Skeletal muscle tissue (tissue), 4 donors: ENCODE measurements around the gene ARFRP1. TPM values are rescaled to one million over a fixed set of nuclear protein-coding genes. Genes with fewer than 3 reads are reported as not detected.

Experiments used
- H3K27ac ChIP-seq: one replicate; pipeline ENCODE4 v1.7.0; 2013; ENCODE audit warnings: mild to moderate bottlenecking, low read depth, low read length, inconsistent platforms
- H3K27me3 ChIP-seq, 3 donors: one replicate each; pipeline ENCODE4 v1.7.0; 2013; ENCODE audit warnings: low read length in 3 of 3; ENCODE audit not compliant: control insufficient read depth in 3 of 3, insufficient read depth in 3 of 3
- H3K36me3 ChIP-seq, 3 donors: one replicate each; pipeline ENCODE4 v1.7.0; 2013; ENCODE audit warnings: low read length in 3 of 3; ENCODE audit not compliant: control insufficient read depth in 3 of 3, insufficient read depth in 3 of 3
- H3K4me1 ChIP-seq, 3 donors: one replicate each; pipeline ENCODE4 v1.7.0; 2013; ENCODE audit warnings: low read length in 3 of 3, mild to moderate bottlenecking in 3 of 3; ENCODE audit not compliant: control insufficient read depth in 3 of 3, insufficient read depth in 3 of 3
- H3K4me3 ChIP-seq, 3 donors: one replicate each; pipeline ENCODE4 v1.7.0; 2013; ENCODE audit warnings: low read length in 3 of 3
- H3K9ac ChIP-seq, 3 donors: one replicate each; pipeline ENCODE4 v1.7.0; 2013; ENCODE audit warnings: low read length in 3 of 3, mild to moderate bottlenecking in 3 of 3, moderate library complexity in 2 of 3, low read depth in 1 of 3
- H3K9me3 ChIP-seq, 3 donors: one replicate each; pipeline ENCODE4 v1.7.0; 2013; ENCODE audit warnings: low read length in 3 of 3; ENCODE audit not compliant: control insufficient read depth in 3 of 3
- total RNA-seq: library from RNA; depleted of rRNA; stranded (reverse); fragments of >200 nt; gene quantifications from one replicate; pipeline ENCODE4 v1.2.3, GENCODE V29; 2014
- donor health status: Osteomylitis.

The ARFRP1 gene, protein sequence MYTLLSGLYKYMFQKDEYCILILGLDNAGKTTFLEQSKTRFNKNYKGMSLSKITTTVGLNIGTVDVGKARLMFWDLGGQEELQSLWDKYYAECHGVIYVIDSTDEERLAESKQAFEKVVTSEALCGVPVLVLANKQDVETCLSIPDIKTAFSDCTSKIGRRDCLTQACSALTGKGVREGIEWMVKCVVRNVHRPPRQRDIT
- 13.0 TPM for total RNA-seq

DNA sequence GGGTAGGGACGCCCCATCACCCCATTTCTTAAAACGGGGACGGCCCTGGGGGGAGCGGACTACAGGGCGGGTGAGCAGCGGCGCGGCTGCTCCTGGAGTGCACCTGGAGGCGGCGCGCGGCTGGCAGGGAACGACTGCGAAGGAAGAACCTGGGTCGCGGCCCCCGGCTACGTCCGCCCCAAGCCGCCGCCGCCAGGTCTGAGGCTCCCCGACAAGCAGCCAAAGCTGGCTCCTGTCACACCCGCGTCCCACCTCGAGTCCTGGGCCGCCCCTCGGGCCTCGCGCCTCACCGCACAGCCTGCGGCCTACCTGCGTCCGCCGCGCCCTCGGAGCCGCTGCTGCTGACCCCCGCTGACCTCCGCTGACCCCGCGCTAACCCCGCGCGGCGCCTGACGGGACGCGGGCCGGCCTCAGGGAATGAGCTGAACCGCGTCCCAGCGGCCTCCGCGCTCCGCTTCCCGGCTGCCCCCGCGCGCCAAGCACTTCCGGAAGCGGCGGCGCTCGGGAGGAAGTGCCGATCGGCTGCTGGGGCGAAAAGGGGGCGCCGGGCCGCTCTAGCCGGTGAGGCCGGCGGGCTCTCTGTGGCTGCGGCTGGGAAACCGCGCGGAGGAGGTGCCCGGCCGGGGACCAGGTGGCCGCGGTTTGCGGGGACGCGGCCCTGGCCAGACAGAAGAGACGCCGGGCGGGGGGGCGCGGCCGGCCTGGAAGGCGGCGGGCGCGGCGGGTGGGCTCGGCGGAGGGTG is at the start of gene ARFRP1, which contains the start of gene ZGPAT:
Gene ARFRP1, minus strand, starts transcription at position 419 of the 743 bp plus-strand sequence. CDS start 885 bp downstream, outside the sequence.
Gene ZGPAT, plus strand, starts transcription at position 482 of the 743 bp plus-strand sequence. CDS start 542 bp downstream, outside the sequence.
- Histone ChIP-seq H3K27ac (peak within 1 kb of the TSS; percentile 89), H3K4me1 (peaks cover 23 to 29% (median 25%) of the 10 kb centered on the region in 3 donors), H3K9ac (peak within 1 kb of the TSS; percentile 90 to 94 (median 93)), H3K27me3 (no peaks in the 10 kb centered on the region), H3K36me3 (peaks cover 36 to 50% (median 48%) of the 10 kb centered on the region in 3 donors), H3K4me3 (peak within 1 kb of the TSS; percentile 78 to 89 (median 87)), H3K9me3 (no peaks in the 10 kb centered on the region)

DNA sequence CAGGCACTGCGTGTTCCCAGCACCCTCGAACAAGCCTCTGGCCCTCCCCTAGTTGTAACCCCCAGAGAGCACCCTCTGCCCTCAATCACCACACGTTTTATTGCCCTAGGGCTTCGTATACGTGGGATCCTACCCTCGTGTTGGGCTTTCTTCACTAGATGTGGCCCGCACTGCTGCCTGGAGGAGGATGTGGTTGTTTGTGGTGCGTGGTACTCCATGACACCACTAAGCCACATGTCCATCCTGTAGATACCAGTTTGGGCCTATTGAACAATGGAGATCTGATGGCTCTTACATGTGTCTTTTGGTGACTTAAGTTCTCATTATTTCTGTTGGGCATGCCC is 48.8 kb upstream of the ARFRP1 start:
- Histone ChIP-seq H3K9me3 (no peaks in the 10 kb centered on the region), H3K36me3 (peaks cover 0 to 2% (median 0%) of the 10 kb centered on the region in 3 donors)

GRCh38 chr20:63755933-63756647 is 48.3 kb upstream of the ARFRP1 start:
- no peak overlapping the region for H3K4me3 ChIP-seq
- H3K9me3 ChIP-seq, result no peaks in the 10 kb centered on the region
- H3K36me3 ChIP-seq, result peaks cover 0 to 2% (median 0%) of the 10 kb centered on the region in 3 donors

More for the DNA sequence above, 48.8 kb upstream of the ARFRP1 start:
- Histone ChIP-seq H3K4me1 (no peaks in the 10 kb centered on the region), H3K9ac (no peak overlapping the region), H3K27me3 (no peaks in the 10 kb centered on the region), H3K4me3 (no peak overlapping the region), H3K27ac (no peak overlapping the region)

GRCh38 chr20:63754008-63754407 is 46.2 kb upstream of the ARFRP1 start:
- Histone ChIP-seq H3K9ac (no peak overlapping the region), H3K36me3 (peaks cover 0 to 3% (median 0%) of the 10 kb centered on the region in 3 donors), H3K27me3 (no peaks in the 10 kb centered on the region), H3K27ac (no peak overlapping the region), H3K4me3 (no peak overlapping the region), H3K9me3 (no peaks in the 10 kb centered on the region), H3K4me1 (no peaks in the 10 kb centered on the region)

More at GRCh38 chr20:63755933-63756647, 48.3 kb upstream of the ARFRP1 start:
- Histone ChIP-seq H3K4me1 (no peaks in the 10 kb centered on the region), H3K27me3 (no peaks in the 10 kb centered on the region), H3K9ac (no peak overlapping the region), H3K27ac (no peak overlapping the region)

DNA sequence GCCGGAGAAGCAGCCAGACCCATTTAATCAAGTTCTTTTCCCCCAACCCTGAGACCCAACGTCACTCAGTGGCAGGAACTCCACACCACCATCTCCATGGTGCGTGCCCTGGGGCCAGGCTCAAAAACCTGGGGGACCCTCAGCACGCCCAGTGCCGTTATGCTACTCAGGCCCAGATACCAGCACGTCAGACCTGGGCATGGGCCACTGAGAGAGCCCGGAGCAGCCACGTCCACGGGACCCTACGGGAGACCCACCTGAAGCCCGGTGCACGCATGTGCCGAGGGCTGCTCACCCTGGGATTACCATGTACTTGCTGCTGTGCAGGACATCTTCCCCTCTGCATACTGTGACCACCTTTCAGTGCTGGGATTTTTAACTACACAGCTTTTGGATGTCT is 45.6 kb upstream of the ARFRP1 start:
- no peaks in the 10 kb centered on the region for H3K27me3 ChIP-seq
- no peak overlapping the region for H3K9ac ChIP-seq
- no peaks in the 10 kb centered on the region for H3K4me1 ChIP-seq
- H3K4me3 ChIP-seq, result no peak overlapping the region
- H3K9me3 ChIP-seq, result no peaks in the 10 kb centered on the region
- H3K36me3 ChIP-seq, result peaks cover 0 to 3% (median 0%) of the 10 kb centered on the region in 3 donors
- no peak overlapping the region for H3K27ac ChIP-seq

GRCh38 chr20:63752411-63753101 is 44.8 kb upstream of the ARFRP1 start:
- H3K36me3 ChIP-seq, result peaks cover 0 to 3% (median 0%) of the 10 kb centered on the region in 3 donors
- H3K27me3 ChIP-seq, result no peaks in the 10 kb centered on the region
- H3K4me3 ChIP-seq, result no peak overlapping the region
- no peaks in the 10 kb centered on the region for H3K4me1 ChIP-seq
- H3K9me3 ChIP-seq, result no peaks in the 10 kb centered on the region
- no peak overlapping the region for H3K27ac ChIP-seq
- no peak overlapping the region for H3K9ac ChIP-seq

DNA sequence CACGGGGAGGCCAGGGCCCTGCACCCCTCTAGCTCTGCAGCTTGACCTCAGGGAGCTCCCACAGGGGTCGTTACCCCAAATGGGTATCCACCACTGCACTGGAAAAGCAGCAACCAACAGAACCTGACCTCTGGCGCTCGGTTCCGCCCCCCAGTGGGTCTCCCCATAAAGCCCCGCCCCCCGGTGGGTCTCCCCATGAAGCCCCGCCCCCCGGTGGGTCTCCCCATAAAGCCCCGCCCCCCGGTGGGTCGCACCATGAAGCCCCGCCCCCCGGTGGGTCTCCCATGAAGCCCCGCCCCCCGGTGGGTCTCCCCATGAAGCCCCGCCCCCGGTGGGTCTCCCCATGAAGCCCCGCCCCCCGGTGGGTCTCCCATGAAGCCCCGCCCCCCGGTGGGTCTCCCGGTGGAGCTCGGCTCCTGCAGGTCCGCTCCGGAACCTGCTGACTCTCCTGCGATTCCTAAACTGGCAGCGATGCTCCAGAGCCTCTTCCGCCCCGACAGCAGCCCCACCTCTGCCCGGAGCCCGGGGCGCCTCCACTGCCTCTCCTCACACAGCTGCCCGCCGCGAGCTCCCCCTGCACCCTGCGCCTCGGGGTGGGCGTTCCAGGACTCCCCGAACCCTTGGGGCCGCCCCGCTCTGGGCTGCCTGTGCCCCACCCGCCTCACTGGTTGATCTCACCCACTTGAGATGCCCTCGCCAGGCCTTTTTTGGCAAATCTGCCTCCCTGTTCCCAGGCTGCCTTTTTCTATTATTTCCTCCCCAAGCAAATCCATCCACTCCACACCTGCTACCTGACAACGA is 43.9 kb upstream of the ARFRP1 start:
- H3K27ac ChIP-seq, result no peak overlapping the region
- peaks cover 0 to 2% (median 0%) of the 10 kb centered on the region in 3 donors for H3K36me3 ChIP-seq

GRCh38 chr20:63750807-63751470 is 43.2 kb upstream of the ARFRP1 start:
- Histone ChIP-seq H3K4me1 (no peaks in the 10 kb centered on the region), H3K27me3 (no peaks in the 10 kb centered on the region), H3K9ac (no peak overlapping the region), H3K9me3 (no peaks in the 10 kb centered on the region), H3K27ac (no peak overlapping the region), H3K4me3 (no peak overlapping the region), H3K36me3 (peaks cover 0 to 2% (median 0%) of the 10 kb centered on the region in 3 donors)

More for the DNA sequence above, 43.9 kb upstream of the ARFRP1 start:
- H3K4me3 ChIP-seq, result no peak overlapping the region
- no peaks in the 10 kb centered on the region for H3K27me3 ChIP-seq
- H3K9me3 ChIP-seq, result no peaks in the 10 kb centered on the region
- H3K9ac ChIP-seq, result no peak overlapping the region
- H3K4me1 ChIP-seq, result no peaks in the 10 kb centered on the region
